ENCODE data around the gene RILP. TPM values are rescaled to one million over a fixed set of nuclear protein-coding genes. Genes with fewer than 3 reads are reported as not detected.

RILP gene
- polyA plus RNA-seq, 1 donor (not counting 4 experiments of a cell fraction or from before 2014, with no cell fraction given), result 3.2 TPM

DNA sequence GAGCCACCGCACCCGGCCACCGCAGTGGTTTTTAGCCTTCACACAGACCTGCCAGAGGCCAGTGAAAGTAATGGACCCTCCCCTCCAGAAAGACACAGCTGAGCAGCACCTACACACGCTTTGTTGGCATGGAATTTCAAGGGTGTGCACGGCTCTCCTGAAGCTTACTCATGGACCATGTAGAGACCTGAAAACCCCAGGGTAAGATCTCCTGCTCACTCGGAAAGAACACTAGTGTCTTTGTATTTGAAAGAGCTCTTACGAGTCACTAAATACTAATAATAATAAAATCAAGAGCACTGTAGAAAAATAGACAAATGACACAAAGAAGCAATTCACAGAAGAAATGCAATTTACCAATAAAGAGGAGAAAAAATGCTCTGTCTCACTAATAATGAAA lies 41.0 kb downstream of the RILP start:
- Histone ChIP-seq H3K9ac (ENCODE audit: control insufficient read depth, extremely low read depth, insufficient read depth, low read length) (no peak overlapping the region), H3K4me1 (ENCODE audit: control insufficient read depth, extremely low read depth, insufficient read depth, low read length) (peaks cover 13% of the 10 kb centered on the region), H3K9me1 (ENCODE audit: control insufficient read depth, extremely low read depth, insufficient read depth, low read length) (no peaks in the 10 kb centered on the region), H3K4me2 (ENCODE audit: control insufficient read depth, extremely low read depth, insufficient read depth, low read depth, low read length) (no peak overlapping the region), H3K36me3 (ENCODE audit: control insufficient read depth in 2 of 2, extremely low read depth in 1 of 2, insufficient read depth in 2 of 2, low read length in 2 of 2) (peaks cover 0 to 12% of the 10 kb centered on the region in 2 experiments), H2AFZ (ENCODE audit: control insufficient read depth, low read length) (no peak overlapping the region), H3K9me3 (ENCODE audit: control insufficient read depth, low read depth, low read length) (no peaks in the 10 kb centered on the region), H3K4me3 (ENCODE audit: control insufficient read depth in 2 of 3, extremely low read depth in 1 of 3, insufficient read depth in 2 of 3, low read depth in 1 of 3, low read length in 3 of 3) (no peak overlapping the region), H4K20me1 (ENCODE audit: control insufficient read depth, extremely low read depth, insufficient read depth, low read length) (no peaks in the 10 kb centered on the region), H3K27me3 (ENCODE audit: control insufficient read depth, extremely low read depth, insufficient read depth, low read length) (no peaks in the 10 kb centered on the region), H3K27ac (ENCODE audit: control insufficient read depth, insufficient read depth, low read length) (no peak overlapping the region), H3K79me2 (ENCODE audit: control insufficient read depth, insufficient read depth, low read length) (no peaks in the 10 kb centered on the region)
- FAIRE-seq (no peak), DNase-seq (ENCODE audit: low read depth, low spot score) (no peak)
- no peak for TF ChIP-seq EZH2 (IDR thresholded peaks at IDR 0.05; ENCODE audit: low read length)
- TF ChIP-seq, protein P1, sequence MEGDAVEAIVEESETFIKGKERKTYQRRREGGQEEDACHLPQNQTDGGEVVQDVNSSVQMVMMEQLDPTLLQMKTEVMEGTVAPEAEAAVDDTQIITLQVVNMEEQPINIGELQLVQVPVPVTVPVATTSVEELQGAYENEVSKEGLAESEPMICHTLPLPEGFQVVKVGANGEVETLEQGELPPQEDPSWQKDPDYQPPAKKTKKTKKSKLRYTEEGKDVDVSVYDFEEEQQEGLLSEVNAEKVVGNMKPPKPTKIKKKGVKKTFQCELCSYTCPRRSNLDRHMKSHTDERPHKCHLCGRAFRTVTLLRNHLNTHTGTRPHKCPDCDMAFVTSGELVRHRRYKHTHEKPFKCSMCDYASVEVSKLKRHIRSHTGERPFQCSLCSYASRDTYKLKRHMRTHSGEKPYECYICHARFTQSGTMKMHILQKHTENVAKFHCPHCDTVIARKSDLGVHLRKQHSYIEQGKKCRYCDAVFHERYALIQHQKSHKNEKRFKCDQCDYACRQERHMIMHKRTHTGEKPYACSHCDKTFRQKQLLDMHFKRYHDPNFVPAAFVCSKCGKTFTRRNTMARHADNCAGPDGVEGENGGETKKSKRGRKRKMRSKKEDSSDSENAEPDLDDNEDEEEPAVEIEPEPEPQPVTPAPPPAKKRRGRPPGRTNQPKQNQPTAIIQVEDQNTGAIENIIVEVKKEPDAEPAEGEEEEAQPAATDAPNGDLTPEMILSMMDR (optimal IDR thresholded peaks at IDR 0.05 in 1 of 3, IDR thresholded peaks at IDR 0.05 in 1 of 3, conservative IDR thresholded peaks at IDR 0.05 in 1 of 3; ENCODE audit: extremely low read depth in 1 of 3, insufficient read depth in 2 of 3, low read length in 3 of 3), result no peak
- dilution Hi-C loops (cut with MboI; ENCODE audit: extremely low pct_ligation_motif_present, low sequenced_read_pairs), result no loop called here

DNA sequence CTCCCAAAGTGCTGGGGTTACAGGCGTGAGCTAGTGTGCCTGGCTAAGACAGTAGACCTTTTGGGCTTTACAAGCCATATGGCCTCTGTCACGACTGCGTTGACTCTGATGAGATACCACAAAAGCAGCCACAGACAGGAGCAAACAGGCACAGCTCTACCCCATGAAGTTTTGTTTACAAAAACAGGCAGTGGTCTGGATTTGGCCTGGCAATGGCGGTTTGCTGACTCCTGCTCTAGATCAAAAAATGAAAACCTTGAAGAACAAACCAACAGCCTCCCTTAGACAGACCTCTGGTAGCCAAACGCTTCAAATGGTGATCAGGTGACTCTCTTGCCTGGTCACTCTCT lies 41.7 kb downstream of the RILP start:
- no peaks in the 10 kb centered on the region for H4K20me1 ChIP-seq (ENCODE audit: control insufficient read depth, extremely low read depth, insufficient read depth, low read length)
- no peaks in the 10 kb centered on the region for H3K27me3 ChIP-seq (ENCODE audit: control insufficient read depth, extremely low read depth, insufficient read depth, low read length)
- H3K4me2 ChIP-seq (ENCODE audit: control insufficient read depth, extremely low read depth, insufficient read depth, low read depth, low read length), result no peak overlapping the region
- H3K79me2 ChIP-seq (ENCODE audit: control insufficient read depth, insufficient read depth, low read length), result no peaks in the 10 kb centered on the region
- dilution Hi-C loops (cut with MboI; ENCODE audit: extremely low pct_ligation_motif_present, low sequenced_read_pairs), result no loop called here
- no peak overlapping the region for H2AFZ ChIP-seq (ENCODE audit: control insufficient read depth, low read length)
- no peak for DNase-seq (ENCODE audit: low read depth, low spot score)
- H3K4me1 ChIP-seq (ENCODE audit: control insufficient read depth, extremely low read depth, insufficient read depth, low read length), result peaks cover 13% of the 10 kb centered on the region
- H3K9me3 ChIP-seq (ENCODE audit: control insufficient read depth, low read depth, low read length), result no peaks in the 10 kb centered on the region
- TF ChIP-seq EZH2 (IDR thresholded peaks at IDR 0.05; ENCODE audit: low read length), result no peak
- TF ChIP-seq, protein P1 (optimal IDR thresholded peaks at IDR 0.05 in 1 of 3, IDR thresholded peaks at IDR 0.05 in 1 of 3, conservative IDR thresholded peaks at IDR 0.05 in 1 of 3; ENCODE audit: extremely low read depth in 1 of 3, insufficient read depth in 2 of 3, low read length in 3 of 3), result no peak
- H3K9me1 ChIP-seq (ENCODE audit: control insufficient read depth, extremely low read depth, insufficient read depth, low read length), result no peaks in the 10 kb centered on the region
- no peak for FAIRE-seq
- no peak overlapping the region for H3K9ac ChIP-seq (ENCODE audit: control insufficient read depth, extremely low read depth, insufficient read depth, low read length)
- H3K27ac ChIP-seq (ENCODE audit: control insufficient read depth, insufficient read depth, low read length), result no peak overlapping the region
- peaks cover 0 to 8% of the 10 kb centered on the region in 2 experiments for H3K36me3 ChIP-seq (ENCODE audit: control insufficient read depth in 2 of 2, extremely low read depth in 1 of 2, insufficient read depth in 2 of 2, low read length in 2 of 2)
- H3K4me3 ChIP-seq (ENCODE audit: control insufficient read depth in 2 of 3, extremely low read depth in 1 of 3, insufficient read depth in 2 of 3, low read depth in 1 of 3, low read length in 3 of 3), result no peak overlapping the region

Data from keratinocyte (primary cell).